ENCODE results near the gene ELMOD2.
"Not testable (repeated sequence)": the region's sequence is repeated elsewhere in the genome, so short reads cannot be mapped to it uniquely, and the experiment has no call there.

Gene ELMOD2

GRCh38 chr4:140523857-140524742, at the start of gene ELMOD2:
ELMOD2 (plus strand) TSS chr4:140524168; CDS start chr4:140525429, 1,261 bp downstream.
- peak; percentile 89 for DNase-seq

DNA sequence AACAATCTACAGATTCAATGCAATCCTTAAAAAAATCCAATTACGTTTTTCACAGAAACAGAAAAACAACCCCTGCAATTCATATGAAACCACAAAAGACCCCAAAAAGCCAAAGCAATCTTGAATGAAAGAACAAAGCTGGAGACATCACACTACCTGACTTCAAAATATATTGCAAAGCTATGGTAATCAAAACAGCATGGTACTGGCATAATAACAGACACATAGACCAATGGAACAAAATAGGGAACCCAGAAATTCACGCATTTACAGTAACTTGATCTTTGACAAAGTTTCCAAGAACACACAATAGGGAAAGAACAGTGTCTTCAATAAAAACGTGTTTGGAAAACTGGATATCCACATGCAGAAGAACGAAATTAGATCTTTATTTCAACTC, 40.5 kb upstream of the ELMOD2 start:
- DNase-seq = no peak

DNA sequence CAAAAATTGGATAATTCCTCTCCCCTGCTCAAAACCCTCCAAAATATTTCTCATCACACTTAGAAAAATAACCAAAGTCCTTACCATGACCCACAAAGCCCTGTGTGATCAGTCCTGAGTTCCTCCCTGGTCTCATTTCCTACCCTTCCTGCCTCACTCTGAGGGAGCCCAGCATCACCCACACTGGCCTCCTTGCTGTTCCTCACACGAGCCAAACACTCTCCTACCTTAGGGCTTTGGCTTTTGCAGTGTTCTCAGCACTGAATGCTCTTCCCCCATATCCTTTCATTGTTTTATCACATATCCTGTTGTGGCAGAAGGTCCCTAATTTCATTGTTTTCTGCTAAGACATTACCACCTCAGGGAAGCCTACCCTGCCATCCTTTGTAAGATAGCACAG, 38.0 kb upstream of the ELMOD2 start:
- no peak for DNase-seq

- no peak for DNase-seq
Observed at GRCh38 chr4:140497405-140497746, 26.6 kb upstream of the ELMOD2 start.

DNA sequence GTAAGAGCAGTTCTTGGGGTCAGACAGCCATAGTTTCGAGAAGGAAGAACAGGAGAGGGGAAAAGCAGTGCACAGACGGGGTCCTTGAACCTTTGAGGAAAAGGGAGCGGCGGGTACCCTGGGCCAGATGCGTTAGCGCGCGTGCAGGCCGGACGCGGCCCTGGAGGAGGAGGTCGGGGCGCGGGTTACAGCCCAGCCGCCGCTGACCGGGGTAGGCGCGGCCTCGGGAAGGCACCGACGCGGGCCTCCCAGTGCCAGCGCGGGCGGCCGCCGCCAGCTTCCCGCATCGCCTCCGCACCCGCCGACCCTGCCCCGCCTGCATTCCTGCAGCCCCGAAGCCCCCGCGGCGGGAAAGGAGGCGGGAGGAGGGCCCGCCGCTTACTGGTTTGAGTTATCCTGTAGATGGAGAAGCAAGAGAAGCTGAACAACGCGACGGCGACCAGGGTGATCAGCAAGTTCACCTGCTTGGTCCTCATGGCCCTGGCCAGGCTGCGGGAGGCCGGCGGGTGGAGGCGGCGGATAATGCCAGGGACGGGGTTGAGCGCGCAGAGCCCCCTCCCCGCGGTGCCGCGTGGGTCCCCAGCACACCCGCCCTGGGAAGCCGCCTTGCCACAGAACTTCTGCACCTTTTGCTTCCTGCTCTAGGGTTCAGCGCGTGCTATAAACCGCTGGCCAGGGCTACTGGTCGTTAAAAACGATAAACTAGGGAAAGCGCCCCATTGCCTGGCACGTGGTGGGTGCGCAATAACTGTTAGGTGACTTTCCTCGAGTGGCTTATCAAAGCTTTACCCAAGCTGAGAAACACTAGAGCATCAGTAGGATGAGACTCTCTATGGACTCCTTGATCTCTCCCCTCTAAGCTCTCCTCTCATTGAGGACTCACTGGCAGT, 26.0 kb upstream of the ELMOD2 start, which contains the start of gene MGAT4D:
Gene MGAT4D, minus strand, starts transcription at position 547 of the 890 bp plus-strand sequence. Its CDS starts 71 bp downstream, at position 476.
- no peak for DNase-seq

GRCh38 chr4:140499391-140499790, 24.6 kb upstream of the ELMOD2 start:
- DNase-seq = no peak

DNA sequence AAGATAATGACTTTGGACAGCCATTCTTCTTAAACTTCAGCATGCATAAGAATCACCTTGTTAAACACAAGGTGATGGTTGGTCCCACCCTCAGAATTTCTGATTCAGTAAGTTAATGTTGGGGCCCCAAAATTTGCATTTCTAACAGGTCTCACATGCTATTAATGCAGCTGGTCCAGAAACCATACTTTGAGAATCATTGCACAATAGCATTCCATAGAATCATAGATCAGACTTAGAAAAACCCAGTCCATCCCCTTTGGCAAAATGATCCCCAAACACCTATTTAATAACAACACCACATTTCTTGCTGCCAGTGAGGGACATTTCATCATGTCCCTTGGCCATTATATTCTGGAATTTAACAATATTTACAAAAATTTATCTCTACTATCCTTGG, 19.7 kb upstream of the ELMOD2 start:
- no peak for DNase-seq

- not testable (repeated sequence) for DNase-seq
Observed at GRCh38 chr4:140513765-140514164, 10.2 kb upstream of the ELMOD2 start.

GRCh38 chr4:140515423-140515822, 8.5 kb upstream of the ELMOD2 start:
- DNase-seq = no peak

- no peak for DNase-seq
Observed at GRCh38 chr4:140523370-140523856, 555 bp upstream of the ELMOD2 start.

GRCh38 chr4:140529434-140529833, 5.5 kb downstream of the ELMOD2 start:
- no peak for DNase-seq

- no peak for DNase-seq
Observed at GRCh38 chr4:140533951-140534480, 10.0 kb downstream of the ELMOD2 start.

GRCh38 chr4:140556372-140557085, 32.6 kb downstream of the ELMOD2 start:
- DNase-seq = no peak

GRCh38 chr4:140557831-140558435, 34.0 kb downstream of the ELMOD2 start:
- no peak for DNase-seq

DNA sequence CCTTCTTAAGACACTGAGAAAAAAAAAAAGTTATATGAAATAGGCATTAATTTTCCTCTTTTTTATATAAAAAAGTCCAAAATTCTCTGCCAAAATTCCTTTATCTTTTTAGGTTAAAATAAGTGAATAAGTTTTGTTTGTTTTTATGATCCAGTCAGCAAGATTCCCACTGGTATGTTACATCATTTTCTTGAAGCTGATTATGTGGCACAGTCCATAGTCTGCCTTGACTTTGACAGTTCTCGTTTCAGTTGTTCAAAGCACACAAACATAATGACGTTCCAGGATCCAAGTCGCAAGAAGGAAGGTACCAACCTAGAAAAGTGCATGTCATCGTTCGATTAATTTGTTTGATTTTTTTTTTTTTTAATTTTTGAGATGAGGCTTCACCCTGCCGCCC, 35.7 kb downstream of the ELMOD2 start:
- DNase-seq = no peak

DNA sequence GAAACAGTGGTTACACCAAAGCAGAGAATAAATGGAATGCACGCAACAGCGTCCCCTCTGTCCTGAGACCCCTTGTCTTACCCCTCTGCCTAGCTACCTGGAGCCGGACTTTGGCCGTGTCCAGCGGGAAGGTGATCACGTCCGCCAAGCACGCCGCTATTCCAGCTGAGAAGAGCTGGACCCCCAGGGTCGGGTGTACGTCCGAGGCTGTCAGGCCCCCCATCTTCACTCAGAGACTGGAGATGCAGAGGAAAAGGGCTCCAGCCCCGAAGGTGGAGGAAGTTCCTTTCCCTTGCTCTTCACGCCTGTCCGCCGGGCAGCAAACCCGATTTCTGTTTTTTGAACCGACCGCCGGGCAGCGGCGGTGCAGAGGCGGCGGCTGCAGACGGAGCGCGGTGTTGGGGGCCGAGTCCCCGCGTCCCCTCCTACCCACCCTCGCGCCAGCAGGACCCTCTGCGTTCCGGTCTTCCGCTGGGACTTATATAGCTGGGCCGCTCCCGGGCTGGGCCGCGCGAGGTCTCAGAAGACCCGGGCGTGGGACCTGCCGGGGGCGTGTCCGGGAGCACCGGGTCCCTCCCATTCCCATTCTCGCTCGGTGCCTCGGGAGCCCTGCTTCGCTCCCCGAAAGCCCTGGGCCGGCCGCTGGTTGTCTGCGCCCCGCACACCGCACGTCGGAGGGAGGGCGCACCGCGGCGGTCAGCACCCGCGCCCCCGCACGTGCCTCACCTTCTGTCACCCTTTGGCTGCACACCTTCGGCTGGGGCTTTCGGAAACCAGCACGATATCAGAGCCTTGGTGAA, 44.7 kb downstream of the ELMOD2 start, which contains the start of gene UCP1:
Gene UCP1, minus strand, starts transcription at position 455 of the 800 bp plus-strand sequence. Its CDS starts 232 bp downstream, at position 223.
- no peak for DNase-seq

- no peak for DNase-seq
Observed at GRCh38 chr4:140569307-140569638, 45.3 kb downstream of the ELMOD2 start.

DNA sequence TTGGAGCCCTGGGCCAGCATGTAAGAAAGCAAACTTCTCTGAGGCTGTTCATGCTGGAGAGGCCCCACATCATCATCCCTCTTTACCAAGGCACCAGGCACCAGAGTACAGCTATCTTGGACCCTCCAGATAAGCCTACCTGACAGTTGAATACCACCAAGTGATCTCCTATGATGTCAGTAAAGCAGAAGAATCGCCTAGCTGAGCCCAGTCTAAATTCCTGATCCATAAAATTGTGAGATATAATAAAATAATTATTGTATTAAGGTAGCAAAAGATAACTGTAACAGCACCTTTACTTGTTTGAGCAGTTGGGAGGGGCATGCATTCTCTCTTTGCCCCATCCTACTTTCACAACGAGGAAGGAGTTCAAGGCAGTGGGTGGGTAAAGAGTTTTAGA, 47.7 kb downstream of the ELMOD2 start:
- no peak for DNase-seq

DNA sequence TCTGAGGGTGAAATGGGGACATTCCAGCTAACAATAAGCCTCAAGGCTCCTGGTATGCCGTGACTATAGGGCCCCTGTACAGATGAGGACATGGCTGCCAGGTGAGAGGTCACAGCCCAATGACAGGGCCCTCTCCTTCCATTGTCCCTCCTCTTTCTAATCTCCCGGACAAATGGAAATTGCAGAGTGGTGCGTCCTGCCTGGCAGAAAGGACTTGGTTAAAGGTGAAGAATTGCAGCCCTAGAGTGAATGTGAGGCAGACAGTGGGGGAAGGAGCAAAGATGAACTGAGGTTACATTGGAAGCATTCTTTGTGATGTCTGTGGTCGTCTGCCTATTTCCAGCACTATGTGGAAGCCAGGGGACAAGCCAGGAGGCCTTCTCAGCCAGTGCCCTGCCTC, 51.5 kb downstream of the ELMOD2 start:
- no peak for DNase-seq

DNA sequence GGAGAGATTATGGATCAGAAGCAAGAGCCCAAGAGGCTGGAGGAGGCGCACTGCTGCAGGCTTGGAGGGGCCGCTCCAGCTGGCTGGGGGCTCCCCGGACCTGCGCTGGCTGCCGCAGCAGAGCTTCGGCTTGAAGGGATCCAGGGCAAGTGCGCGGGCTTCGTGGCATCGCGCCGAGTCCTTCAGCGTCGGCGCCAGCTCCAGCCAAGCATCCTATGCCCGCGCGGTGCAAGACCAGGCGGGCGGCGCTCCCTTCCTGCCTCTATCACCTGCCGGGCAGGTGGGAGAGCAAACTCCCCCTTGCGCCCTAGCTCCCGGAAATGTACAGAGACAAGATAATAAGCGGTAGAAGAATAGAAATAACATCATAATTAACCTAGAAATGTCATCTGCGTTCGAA, 55.3 kb downstream of the ELMOD2 start:
- DNase-seq = peak; percentile 69

- no peak for DNase-seq
Observed at GRCh38 chr4:140581078-140581477, 57.1 kb downstream of the ELMOD2 start.
